Neutrophil (primary cell): ENCODE results near the gene SLMAP.

Experiments used
- H3K27ac ChIP-seq: fragments of 200-600 bp; sonication (generic); 2 replicates; pipeline ENCODE4 v1.5.1; 2016; ENCODE audit warnings: mild to moderate bottlenecking, moderate library complexity
- H3K27me3 ChIP-seq: fragments of 200-600 bp; sonication (generic); 2 replicates; pipeline ENCODE4 v1.6.0; 2016; ENCODE audit warnings: mild to moderate bottlenecking
- H3K36me3 ChIP-seq: fragments of 200-600 bp; sonication (generic); 2 replicates; pipeline ENCODE4 v1.5.1; 2017
- H3K4me1 ChIP-seq, 2 experiments: fragments of 200-600 bp in 1 of 2; sonication (generic) in 1 of 2; 1 replicate in 1 of 2; 2 replicates in 1 of 2; pipeline versions ENCODE4 v1.5.1 to v1.6.1; 2013 to 2016; ENCODE audit warnings: low read depth in 1 of 2, low read length in 1 of 2, mild to moderate bottlenecking in 1 of 2, moderate library complexity in 1 of 2; ENCODE audit not compliant: control insufficient read depth in 1 of 2, insufficient read depth in 1 of 2
- H3K4me3 ChIP-seq, 2 experiments: fragments of 200-600 bp in 1 of 2; sonication (generic) in 1 of 2; 1 replicate in 1 of 2; 2 replicates in 1 of 2; pipeline ENCODE4 v1.5.1; 2013 to 2016; ENCODE audit warnings: low read depth in 1 of 2, low read length in 1 of 2, mild to moderate bottlenecking in 1 of 2, moderate library complexity in 1 of 2
- H3K9me3 ChIP-seq: fragments of 200-600 bp; sonication (generic); 2 replicates; pipeline ENCODE4 v1.5.1; 2016
- CTCF ChIP-seq: fragments of 200-600 bp; sonication (generic); IDR thresholded peaks from 2 replicates; pipeline ENCODE4 v1.5.1; 2016; ENCODE audit warnings: antibody characterized with exemption

Gene SLMAP

GRCh38 chr3:57949785-57950615 lies 193.9 kb downstream of the SLMAP start:
- Histone ChIP-seq H3K36me3 (no peaks in the 10 kb centered on the region), H3K27me3 (no peaks in the 10 kb centered on the region), H3K4me3 (no peak overlapping the region), H3K27ac (no peak overlapping the region), H3K9me3 (no peaks in the 10 kb centered on the region), H3K4me1 (peaks cover 0 to 7% of the 10 kb centered on the region in 2 experiments)
- TF ChIP-seq CTCF, result no peak

DNA sequence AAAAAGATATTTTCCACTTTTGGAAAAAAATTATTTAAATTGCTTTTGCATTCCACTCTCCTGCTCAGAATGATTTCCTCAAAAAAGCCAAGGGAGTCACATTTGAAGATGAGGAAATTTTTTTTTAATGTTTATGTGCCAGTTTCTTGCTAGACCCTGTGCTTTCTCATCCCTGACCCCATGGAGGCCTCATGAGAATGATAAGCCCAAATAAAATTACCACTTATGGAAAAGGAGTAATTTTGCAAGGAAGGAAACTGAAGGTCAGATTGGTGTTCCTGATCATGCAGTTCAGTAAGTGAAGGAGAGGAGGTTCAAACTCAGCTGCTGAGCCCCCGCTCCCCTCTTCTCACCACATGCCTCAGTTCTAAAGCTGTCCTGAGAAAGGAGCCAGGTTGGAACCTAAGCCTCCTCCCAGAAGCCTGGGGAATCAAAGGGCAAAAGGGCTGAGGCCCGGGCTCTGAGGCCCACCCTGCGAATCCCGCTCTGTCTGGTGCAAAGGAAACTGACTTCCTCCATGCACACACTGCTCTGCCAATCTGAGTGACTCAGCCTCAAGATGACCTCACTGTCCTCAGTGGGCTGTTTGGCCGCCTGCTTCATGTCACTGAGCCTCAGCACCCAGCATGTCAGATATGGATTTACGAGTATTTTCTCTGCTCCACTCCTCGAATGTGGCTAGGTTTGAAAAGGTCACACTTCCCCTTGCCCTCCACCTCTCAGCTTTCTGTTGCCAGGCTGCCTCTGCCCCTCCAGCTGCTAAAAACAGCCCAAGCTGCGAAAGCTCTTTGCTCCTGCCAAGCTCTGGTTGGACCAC lies 195.2 kb downstream of the SLMAP start:
- no peak overlapping the region for H3K27ac ChIP-seq
- no peak for TF ChIP-seq CTCF
- H3K4me1 ChIP-seq, result peaks cover 0 to 7% of the 10 kb centered on the region in 2 experiments
- no peaks in the 10 kb centered on the region for H3K27me3 ChIP-seq
- no peaks in the 10 kb centered on the region for H3K36me3 ChIP-seq
- no peak overlapping the region for H3K4me3 ChIP-seq
- no peaks in the 10 kb centered on the region for H3K9me3 ChIP-seq

- no peaks in the 10 kb centered on the region for H3K27me3 ChIP-seq
- peaks cover 0 to 7% of the 10 kb centered on the region in 2 experiments for H3K4me1 ChIP-seq
- no peak overlapping the region for H3K27ac ChIP-seq
- H3K4me3 ChIP-seq, result no peak overlapping the region
- TF ChIP-seq CTCF, result no peak
- H3K9me3 ChIP-seq, result no peaks in the 10 kb centered on the region
- H3K36me3 ChIP-seq, result no peaks in the 10 kb centered on the region
Measured at GRCh38 chr3:57952208-57952631, 196.1 kb downstream of the SLMAP start.

DNA sequence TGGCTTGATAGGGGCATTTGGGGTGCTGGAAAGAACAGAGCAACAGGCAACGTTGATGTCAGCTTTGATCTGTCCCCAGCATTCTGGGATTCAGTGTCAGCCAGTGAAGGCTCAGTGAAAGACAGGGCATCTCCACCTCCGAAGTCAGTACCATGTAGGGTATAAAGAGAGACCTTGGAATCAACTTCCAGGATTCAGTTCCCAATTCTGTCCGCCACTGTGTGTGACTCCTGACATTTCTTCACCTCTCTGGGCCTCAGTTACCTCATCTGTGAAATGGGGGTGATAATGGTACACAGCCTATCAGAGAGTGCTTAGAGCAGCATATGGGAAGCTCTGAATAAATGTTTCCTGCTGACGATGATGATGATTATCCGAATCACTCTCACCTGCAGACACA lies 196.5 kb downstream of the SLMAP start:
- Histone ChIP-seq H3K27ac (no peak overlapping the region), H3K36me3 (no peaks in the 10 kb centered on the region), H3K9me3 (no peaks in the 10 kb centered on the region), H3K4me1 (peaks cover 0 to 7% of the 10 kb centered on the region in 2 experiments), H3K27me3 (no peaks in the 10 kb centered on the region), H3K4me3 (no peak overlapping the region)
- TF ChIP-seq CTCF, result no peak

GRCh38 chr3:57953576-57953975 lies 197.5 kb downstream of the SLMAP start:
- H3K27me3 ChIP-seq, result no peaks in the 10 kb centered on the region
- peaks cover under 1 to 8% of the 10 kb centered on the region in 2 experiments for H3K4me1 ChIP-seq
- no peaks in the 10 kb centered on the region for H3K9me3 ChIP-seq
- H3K27ac ChIP-seq, result no peak overlapping the region
- H3K36me3 ChIP-seq, result no peaks in the 10 kb centered on the region
- TF ChIP-seq CTCF, result no peak
- no peak overlapping the region for H3K4me3 ChIP-seq
